ENCODE measurements around the gene KRTAP5-9. TPM values are rescaled to one million over a fixed set of nuclear protein-coding genes. Genes with fewer than 3 reads are reported as not detected.
A peak's percentile ranks its signal among the peaks of the same experiment; 100 is the strongest.

Gene KRTAP5-9
- total and polyA plus RNA-seq, 2 experiments from 2014 or later = 0.24 TPM; not detected in 1

DNA sequence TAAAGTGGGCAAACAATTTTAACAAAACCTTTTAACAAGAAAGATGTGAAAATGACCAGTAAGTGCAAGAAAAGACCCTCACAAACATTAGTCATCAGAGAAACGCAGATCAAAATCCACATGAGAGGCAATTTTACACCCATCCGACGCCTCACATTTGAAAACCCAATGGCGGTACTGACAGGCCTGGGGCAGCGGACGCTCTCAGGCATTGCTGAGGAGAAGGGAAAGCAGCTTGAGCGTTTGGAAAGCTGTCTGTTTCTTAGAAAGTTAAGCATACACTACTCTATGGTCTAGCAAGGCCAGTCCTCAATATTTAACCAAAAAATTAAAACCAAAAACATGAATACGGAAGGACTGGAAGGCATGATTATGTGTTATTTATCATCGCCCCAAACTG lies 12.4 kb upstream of the KRTAP5-9 start:
- Histone ChIP-seq H3K27me3 (ENCODE audit: insufficient read depth) (no peaks in the 10 kb centered on the region), H3F3A (replicated peaks; ENCODE audit: low read depth) (no peaks in the 10 kb centered on the region), H3K9me2 (ENCODE audit: insufficient read depth) (no peaks in the 10 kb centered on the region), H4K20me1 (replicated peaks; ENCODE audit: insufficient read depth) (no peaks in the 10 kb centered on the region; the same call in 1 of the 2 replicates), H3K36me3 (ENCODE audit: insufficient read depth) (no peaks in the 10 kb centered on the region), H3K4me1 (ENCODE audit: insufficient read depth) (no peaks in the 10 kb centered on the region), H2AFZ (no peak overlapping the region), H3K4me3 (no peak overlapping the region), H3K27ac (ENCODE audit: low read depth) (no peak overlapping the region), H3K4me2 (no peak overlapping the region), H3K79me2 (replicated peaks; ENCODE audit: insufficient read depth) (no peaks in the 10 kb centered on the region)
- no peak overlapping the region for H3K4me3 Mint-ChIP-seq
- H3K27me3 Mint-ChIP-seq (ENCODE audit: insufficient read depth, low read depth, poor library complexity) = peaks cover 6% of the 10 kb centered on the region
- DNase-seq (ENCODE audit: low spot score) (no peak), ATAC-seq (no peak)
- TF ChIP-seq, protein P1, sequence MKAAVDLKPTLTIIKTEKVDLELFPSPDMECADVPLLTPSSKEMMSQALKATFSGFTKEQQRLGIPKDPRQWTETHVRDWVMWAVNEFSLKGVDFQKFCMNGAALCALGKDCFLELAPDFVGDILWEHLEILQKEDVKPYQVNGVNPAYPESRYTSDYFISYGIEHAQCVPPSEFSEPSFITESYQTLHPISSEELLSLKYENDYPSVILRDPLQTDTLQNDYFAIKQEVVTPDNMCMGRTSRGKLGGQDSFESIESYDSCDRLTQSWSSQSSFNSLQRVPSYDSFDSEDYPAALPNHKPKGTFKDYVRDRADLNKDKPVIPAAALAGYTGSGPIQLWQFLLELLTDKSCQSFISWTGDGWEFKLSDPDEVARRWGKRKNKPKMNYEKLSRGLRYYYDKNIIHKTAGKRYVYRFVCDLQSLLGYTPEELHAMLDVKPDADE (IDR thresholded peaks at IDR 0.05) = no peak
- TF ChIP-seq, protein P2, sequence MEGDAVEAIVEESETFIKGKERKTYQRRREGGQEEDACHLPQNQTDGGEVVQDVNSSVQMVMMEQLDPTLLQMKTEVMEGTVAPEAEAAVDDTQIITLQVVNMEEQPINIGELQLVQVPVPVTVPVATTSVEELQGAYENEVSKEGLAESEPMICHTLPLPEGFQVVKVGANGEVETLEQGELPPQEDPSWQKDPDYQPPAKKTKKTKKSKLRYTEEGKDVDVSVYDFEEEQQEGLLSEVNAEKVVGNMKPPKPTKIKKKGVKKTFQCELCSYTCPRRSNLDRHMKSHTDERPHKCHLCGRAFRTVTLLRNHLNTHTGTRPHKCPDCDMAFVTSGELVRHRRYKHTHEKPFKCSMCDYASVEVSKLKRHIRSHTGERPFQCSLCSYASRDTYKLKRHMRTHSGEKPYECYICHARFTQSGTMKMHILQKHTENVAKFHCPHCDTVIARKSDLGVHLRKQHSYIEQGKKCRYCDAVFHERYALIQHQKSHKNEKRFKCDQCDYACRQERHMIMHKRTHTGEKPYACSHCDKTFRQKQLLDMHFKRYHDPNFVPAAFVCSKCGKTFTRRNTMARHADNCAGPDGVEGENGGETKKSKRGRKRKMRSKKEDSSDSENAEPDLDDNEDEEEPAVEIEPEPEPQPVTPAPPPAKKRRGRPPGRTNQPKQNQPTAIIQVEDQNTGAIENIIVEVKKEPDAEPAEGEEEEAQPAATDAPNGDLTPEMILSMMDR (conservative IDR thresholded peaks at IDR 0.05; ENCODE audit: low read depth in 2 of 2) = no peak
- TF ChIP-seq EZH2phosphoT487 (IDR thresholded peaks at IDR 0.05; ENCODE audit: unreplicated experiment) (no peak), STAT1 (IDR thresholded peaks at IDR 0.05; ENCODE audit: unreplicated experiment) (no peak), ZNF331 (CRISPR knock-in tag; IDR thresholded peaks at IDR 0.05; ENCODE audit: low read depth) (no peak)
- TF ChIP-seq, protein P3, sequence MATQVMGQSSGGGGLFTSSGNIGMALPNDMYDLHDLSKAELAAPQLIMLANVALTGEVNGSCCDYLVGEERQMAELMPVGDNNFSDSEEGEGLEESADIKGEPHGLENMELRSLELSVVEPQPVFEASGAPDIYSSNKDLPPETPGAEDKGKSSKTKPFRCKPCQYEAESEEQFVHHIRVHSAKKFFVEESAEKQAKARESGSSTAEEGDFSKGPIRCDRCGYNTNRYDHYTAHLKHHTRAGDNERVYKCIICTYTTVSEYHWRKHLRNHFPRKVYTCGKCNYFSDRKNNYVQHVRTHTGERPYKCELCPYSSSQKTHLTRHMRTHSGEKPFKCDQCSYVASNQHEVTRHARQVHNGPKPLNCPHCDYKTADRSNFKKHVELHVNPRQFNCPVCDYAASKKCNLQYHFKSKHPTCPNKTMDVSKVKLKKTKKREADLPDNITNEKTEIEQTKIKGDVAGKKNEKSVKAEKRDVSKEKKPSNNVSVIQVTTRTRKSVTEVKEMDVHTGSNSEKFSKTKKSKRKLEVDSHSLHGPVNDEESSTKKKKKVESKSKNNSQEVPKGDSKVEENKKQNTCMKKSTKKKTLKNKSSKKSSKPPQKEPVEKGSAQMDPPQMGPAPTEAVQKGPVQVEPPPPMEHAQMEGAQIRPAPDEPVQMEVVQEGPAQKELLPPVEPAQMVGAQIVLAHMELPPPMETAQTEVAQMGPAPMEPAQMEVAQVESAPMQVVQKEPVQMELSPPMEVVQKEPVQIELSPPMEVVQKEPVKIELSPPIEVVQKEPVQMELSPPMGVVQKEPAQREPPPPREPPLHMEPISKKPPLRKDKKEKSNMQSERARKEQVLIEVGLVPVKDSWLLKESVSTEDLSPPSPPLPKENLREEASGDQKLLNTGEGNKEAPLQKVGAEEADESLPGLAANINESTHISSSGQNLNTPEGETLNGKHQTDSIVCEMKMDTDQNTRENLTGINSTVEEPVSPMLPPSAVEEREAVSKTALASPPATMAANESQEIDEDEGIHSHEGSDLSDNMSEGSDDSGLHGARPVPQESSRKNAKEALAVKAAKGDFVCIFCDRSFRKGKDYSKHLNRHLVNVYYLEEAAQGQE (IDR thresholded peaks at IDR 0.05; ENCODE audit: unreplicated experiment) = no peak
- H3K36me3 Mint-ChIP-seq (ENCODE audit: low read depth) = peaks cover 3% of the 10 kb centered on the region; the same call in 1 of the 3 replicates
- H3K4me1 Mint-ChIP-seq = no peaks in the 10 kb centered on the region; the same call in 2 of the 3 replicates
- H3K27ac Mint-ChIP-seq = no peak overlapping the region
- H3K9me3 Mint-ChIP-seq = peaks cover 3% of the 10 kb centered on the region

DNA sequence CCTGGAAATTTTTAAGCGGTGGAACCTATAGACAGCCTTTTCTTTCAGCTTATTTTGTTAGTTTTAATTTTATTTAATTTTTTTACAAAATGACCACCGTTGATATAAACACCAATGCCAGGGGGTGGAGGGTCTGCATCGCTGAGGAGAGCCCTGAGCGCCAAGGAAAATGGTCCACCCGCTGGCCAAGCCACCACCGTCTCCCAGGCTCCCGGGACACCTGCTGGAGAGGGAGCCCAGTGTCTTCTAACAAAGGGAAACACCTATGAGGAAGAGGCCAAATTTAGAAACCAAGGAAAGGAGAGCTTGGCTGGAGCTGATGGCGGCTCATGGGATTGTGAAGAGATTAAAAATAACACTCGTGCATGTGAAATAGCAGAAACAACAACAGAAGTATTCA lies 10.7 kb upstream of the KRTAP5-9 start:
- Histone ChIP-seq H3K4me1 (ENCODE audit: insufficient read depth) (no peaks in the 10 kb centered on the region), H3K4me2 (no peak overlapping the region), H3K27ac (ENCODE audit: low read depth) (no peak overlapping the region), H3K36me3 (ENCODE audit: insufficient read depth) (no peaks in the 10 kb centered on the region), H2AFZ (no peak overlapping the region), H3K79me2 (replicated peaks; ENCODE audit: insufficient read depth) (no peaks in the 10 kb centered on the region), H3F3A (replicated peaks; ENCODE audit: low read depth) (no peaks in the 10 kb centered on the region), H4K20me1 (replicated peaks; ENCODE audit: insufficient read depth) (no peaks in the 10 kb centered on the region; the same call in 1 of the 2 replicates), H3K4me3 (no peak overlapping the region), H3K9me2 (ENCODE audit: insufficient read depth) (no peaks in the 10 kb centered on the region), H3K27me3 (ENCODE audit: insufficient read depth) (no peaks in the 10 kb centered on the region)
- Mint-ChIP-seq H3K4me1 (no peaks in the 10 kb centered on the region; the same call in 2 of the 3 replicates), H3K27ac (no peak overlapping the region), H3K4me3 (no peak overlapping the region), H3K27me3 (ENCODE audit: insufficient read depth, low read depth, poor library complexity) (peaks cover 6% of the 10 kb centered on the region), H3K9me3 (peaks cover 9% of the 10 kb centered on the region), H3K36me3 (ENCODE audit: low read depth) (peaks cover 8% of the 10 kb centered on the region; the same call in 1 of the 3 replicates)
- ATAC-seq (peak; percentile 36; the same call in 2 of the 3 replicates), DNase-seq (ENCODE audit: low spot score) (no peak)
- TF ChIP-seq, protein P1 (IDR thresholded peaks at IDR 0.05) = no peak
- TF ChIP-seq EZH2phosphoT487 (IDR thresholded peaks at IDR 0.05; ENCODE audit: unreplicated experiment) = no peak
- TF ChIP-seq NANOG (IDR thresholded peaks at IDR 0.05; ENCODE audit: borderline replicate concordance) = no peak
- no peak for TF ChIP-seq STAT1 (IDR thresholded peaks at IDR 0.05; ENCODE audit: unreplicated experiment)
- TF ChIP-seq, protein P3 (IDR thresholded peaks at IDR 0.05; ENCODE audit: unreplicated experiment) = no peak
- no peak for TF ChIP-seq ZNF114 (CRISPR knock-in tag; IDR thresholded peaks at IDR 0.05)
- TF ChIP-seq, protein P2 (conservative IDR thresholded peaks at IDR 0.05; ENCODE audit: low read depth in 2 of 2) = no peak
